ENCODE results near the gene CRYBB1.

The CRYBB1 gene

GRCh38 chr22:26559961-26560575 lies 57.8 kb downstream of the CRYBB1 start:
- H3K4me3 ChIP-seq (ENCODE audit: low read depth, low read length) = no peak overlapping the region

GRCh38 chr22:26558248-26558895 lies 59.5 kb downstream of the CRYBB1 start:
- H3K4me3 ChIP-seq (ENCODE audit: low read depth, low read length) = no peak overlapping the region

- H3K4me3 ChIP-seq (ENCODE audit: low read depth, low read length) = no peak overlapping the region
Observed at GRCh38 chr22:26556904-26557303, 60.9 kb downstream of the CRYBB1 start.

GRCh38 chr22:26555478-26555877 lies 62.3 kb downstream of the CRYBB1 start:
- H3K4me3 ChIP-seq (ENCODE audit: low read depth, low read length) = no peak overlapping the region

DNA sequence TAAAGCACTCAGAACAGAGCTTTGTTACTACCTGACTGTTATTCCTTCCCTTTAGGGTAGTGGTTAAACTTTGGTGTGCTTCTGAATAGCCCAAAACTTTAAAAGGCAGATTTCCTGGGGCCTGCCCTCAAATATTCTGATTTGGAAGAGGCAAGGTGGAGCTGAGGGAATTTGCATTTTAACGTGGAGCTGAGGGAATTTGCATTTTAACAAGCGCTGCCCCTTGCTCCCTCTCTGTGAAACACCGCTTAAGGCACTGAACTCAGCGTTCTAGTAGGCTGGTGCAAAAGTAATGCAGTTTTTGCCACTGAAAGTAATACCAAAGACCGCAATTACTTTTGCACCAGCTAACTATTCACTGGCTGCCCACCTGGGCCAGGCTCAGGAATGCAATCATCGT lies 62.9 kb downstream of the CRYBB1 start:
- no peak overlapping the region for H3K4me3 ChIP-seq (ENCODE audit: low read depth, low read length)

GRCh38 chr22:26553056-26553752 lies 64.6 kb downstream of the CRYBB1 start:
- H3K4me3 ChIP-seq (ENCODE audit: low read depth, low read length) = no peak overlapping the region

GRCh38 chr22:26552466-26552865 lies 65.4 kb downstream of the CRYBB1 start:
- no peak overlapping the region for H3K4me3 ChIP-seq (ENCODE audit: low read depth, low read length)

- no peak overlapping the region for H3K4me3 ChIP-seq (ENCODE audit: low read depth, low read length)
Observed at GRCh38 chr22:26551568-26551967, 66.3 kb downstream of the CRYBB1 start.

- H3K4me3 ChIP-seq (ENCODE audit: low read depth, low read length) = no peak overlapping the region
Observed at GRCh38 chr22:26550498-26551033, 67.3 kb downstream of the CRYBB1 start.

- H3K4me3 ChIP-seq (ENCODE audit: low read depth, low read length) = no peak overlapping the region
Observed at GRCh38 chr22:26549902-26550497, 67.8 kb downstream of the CRYBB1 start.

Data from iPS-11a (cell line).